RPMI7951 (cell line): ENCODE results near the gene SCGB2B2. TPM values are rescaled to one million over a fixed set of nuclear protein-coding genes. Genes with fewer than 3 reads are reported as not detected.
"Not testable (repeated sequence)": the region's sequence is repeated elsewhere in the genome, so short reads cannot be mapped to it uniquely, and the experiment has no call there.

Experiments
- DNase-seq: peaks from one replicate; pipeline ENCODE4 v3.0.0-alpha.2; 2012; ENCODE audit warnings: low read depth
- total RNA-seq: library from RNA; depleted of rRNA; stranded (reverse); fragments of >200 nt; shearing (Covaris generic); gene quantifications from 2 replicates; pipeline ENCODE4 v1.2.3, GENCODE V29; 2014; rRNA removed

SCGB2B2 gene, protein sequence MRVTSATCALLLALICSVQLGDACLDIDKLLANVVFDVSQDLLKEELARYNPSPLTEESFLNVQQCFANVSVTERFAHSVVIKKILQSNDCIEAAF
- not detected in 2 replicates for total RNA-seq

GRCh38 chr19:34676697-34677385, at the start of gene SCGB2B2:
Gene SCGB2B2, minus strand, starts transcription at chr19:34677159. Its CDS starts 82,596 bp downstream, at chr19:34594563.
- DNase-seq: no peak

GRCh38 chr19:34725400-34725799, 48.4 kb upstream of the SCGB2B2 start:
- no peak for DNase-seq

DNA sequence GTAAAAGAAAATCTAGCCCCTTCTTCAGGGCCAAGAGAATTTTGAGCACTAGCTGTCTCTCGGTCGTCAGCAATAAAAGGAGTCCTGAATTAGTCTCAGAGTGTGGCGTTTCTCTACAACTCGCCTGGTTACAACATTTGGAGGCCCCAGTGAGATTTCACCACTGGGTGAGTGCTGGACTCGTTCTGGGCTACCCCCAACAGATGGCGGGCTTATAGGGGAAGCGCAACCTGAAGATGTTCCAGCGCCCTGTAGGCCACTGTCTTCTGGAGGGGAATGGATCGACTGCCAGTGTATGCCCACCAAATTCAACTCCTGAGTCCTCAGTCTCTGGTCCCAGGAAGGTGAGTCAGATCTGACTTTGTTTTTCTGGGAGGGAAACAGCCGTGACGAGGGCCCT, 45.4 kb upstream of the SCGB2B2 start:
- peak; percentile 6 for DNase-seq

DNA sequence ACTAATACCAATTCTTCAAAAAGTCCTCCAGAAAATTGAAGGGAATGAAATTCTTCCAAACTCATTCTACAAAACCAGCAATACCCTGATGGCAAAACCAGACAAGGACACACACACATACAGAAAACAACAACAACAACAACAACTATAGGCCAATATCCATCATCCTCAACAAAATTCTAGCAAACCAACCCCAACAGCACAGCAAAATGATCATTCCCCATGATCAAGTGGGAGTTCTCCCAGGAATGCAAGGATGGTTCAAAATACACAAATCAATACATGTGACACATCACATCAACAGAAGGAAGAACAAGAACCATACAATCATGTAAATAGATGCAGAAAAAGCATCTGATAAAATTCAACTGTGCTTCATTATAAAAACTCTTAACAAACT, 38.4 kb upstream of the SCGB2B2 start:
- no peak for DNase-seq

GRCh38 chr19:34713262-34713637, 36.3 kb upstream of the SCGB2B2 start:
- DNase-seq: no peak

GRCh38 chr19:34712395-34713261, 35.7 kb upstream of the SCGB2B2 start:
- peak; percentile 77 for DNase-seq

DNA sequence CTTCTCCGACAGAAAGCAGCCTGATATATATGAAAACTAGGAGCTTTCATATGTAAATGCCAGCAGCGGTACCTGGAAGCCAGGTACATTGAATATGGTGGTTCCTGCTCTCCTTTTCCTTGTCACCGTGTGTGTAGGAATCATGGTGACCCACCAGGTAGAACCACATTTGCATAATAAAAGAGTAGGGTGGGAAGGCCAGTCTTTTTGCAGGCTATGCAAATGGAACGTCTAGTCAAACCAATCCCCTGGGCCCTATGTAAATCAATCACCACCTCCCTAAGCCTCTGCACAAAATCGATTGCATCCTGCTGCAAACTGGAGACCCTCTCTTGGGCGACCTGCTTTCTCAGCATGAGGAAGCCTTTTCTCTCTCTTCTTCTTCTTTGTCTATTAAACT, 34.9 kb upstream of the SCGB2B2 start:
- DNase-seq: no peak

- DNase-seq: no peak
These were observed 30.7 kb upstream of the SCGB2B2 start for GRCh38 chr19:34707661-34708060.

GRCh38 chr19:34692549-34692948, 15.6 kb upstream of the SCGB2B2 start:
- no peak for DNase-seq

DNA sequence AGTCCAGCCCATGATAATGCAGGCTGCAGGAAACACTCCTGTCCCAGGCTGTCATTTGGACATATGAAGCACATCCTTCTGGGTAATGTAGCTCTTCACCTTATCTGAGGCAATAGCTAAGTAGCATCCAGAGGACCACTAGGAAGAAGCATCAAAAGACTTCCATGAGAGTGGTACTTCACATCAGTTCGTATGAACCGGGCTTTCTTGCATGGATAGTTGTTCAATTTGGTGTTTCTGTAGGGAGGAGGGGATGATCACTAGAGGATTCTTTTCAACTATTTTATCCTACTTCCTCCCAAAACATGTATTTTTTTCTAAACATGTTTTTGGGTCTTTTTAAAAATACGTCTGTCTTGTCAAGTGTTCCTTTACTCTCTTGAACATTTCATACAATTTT, 13.4 kb upstream of the SCGB2B2 start:
- DNase-seq: no peak

DNA sequence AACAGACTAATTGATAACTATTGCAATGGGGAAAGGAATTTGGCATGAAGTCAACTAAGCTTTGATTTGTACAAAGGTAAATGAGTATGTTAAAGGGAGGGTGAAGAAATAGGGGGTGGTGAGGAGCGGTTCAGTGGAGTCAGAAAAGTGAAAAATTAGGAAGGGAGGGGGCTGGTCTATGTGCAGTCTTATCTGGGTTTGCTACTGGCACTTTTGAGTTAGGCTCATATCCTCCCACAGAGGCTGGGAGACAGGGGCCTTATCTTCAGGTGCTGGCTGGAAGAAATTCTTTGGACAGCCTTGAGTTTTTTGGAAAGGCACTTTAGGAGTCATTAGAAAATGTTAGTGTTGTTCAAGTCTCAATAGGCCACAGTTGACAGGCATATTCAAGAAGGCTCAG, 11.6 kb upstream of the SCGB2B2 start:
- DNase-seq: no peak

- DNase-seq: no peak
These were observed 10.4 kb upstream of the SCGB2B2 start for GRCh38 chr19:34687348-34687747.

- DNase-seq: no peak
These were observed 9.5 kb upstream of the SCGB2B2 start for GRCh38 chr19:34686455-34686854.

DNA sequence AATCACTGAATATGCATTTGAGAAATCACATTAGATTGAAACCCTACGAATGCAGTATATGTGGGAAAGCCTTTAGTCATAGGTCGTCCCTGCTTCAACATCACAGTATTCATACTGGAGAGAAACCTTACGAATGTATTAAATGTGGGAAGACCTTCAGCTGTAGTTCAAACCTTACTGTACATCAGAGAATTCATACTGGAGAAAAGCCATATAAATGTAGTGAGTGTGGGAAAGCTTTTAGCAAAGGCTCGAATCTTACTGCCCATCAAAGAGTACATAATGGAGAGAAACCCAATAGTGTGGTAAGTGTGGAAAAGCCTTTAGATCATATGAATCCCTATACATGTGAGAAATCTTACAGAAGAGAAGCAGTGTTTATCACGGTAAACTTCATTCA, 8.3 kb upstream of the SCGB2B2 start:
- not testable (repeated sequence) for DNase-seq

DNA sequence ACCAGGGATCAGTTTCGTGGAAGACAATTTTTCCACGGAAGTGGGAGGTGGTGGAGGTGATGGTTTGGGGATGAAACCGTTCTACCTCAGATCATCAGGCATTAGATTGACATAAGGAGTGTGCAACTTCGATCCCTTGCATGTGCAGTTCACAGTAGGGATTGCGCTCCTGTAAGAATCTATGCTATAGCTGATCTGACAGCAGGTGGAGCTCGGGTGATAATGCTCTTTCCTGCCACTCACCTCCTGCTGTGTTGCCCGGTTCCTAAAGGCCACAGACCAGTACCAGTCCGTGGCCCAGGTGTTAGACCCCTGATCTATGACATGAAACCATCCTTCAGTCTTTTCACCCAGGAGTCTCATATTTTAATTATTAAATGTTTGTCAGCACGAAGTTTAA, 4.5 kb upstream of the SCGB2B2 start:
- no peak for DNase-seq

- no peak for DNase-seq
These were observed 1.5 kb upstream of the SCGB2B2 start for GRCh38 chr19:34678421-34678820.

GRCh38 chr19:34678085-34678412, 1.1 kb upstream of the SCGB2B2 start:
- DNase-seq: no peak

DNA sequence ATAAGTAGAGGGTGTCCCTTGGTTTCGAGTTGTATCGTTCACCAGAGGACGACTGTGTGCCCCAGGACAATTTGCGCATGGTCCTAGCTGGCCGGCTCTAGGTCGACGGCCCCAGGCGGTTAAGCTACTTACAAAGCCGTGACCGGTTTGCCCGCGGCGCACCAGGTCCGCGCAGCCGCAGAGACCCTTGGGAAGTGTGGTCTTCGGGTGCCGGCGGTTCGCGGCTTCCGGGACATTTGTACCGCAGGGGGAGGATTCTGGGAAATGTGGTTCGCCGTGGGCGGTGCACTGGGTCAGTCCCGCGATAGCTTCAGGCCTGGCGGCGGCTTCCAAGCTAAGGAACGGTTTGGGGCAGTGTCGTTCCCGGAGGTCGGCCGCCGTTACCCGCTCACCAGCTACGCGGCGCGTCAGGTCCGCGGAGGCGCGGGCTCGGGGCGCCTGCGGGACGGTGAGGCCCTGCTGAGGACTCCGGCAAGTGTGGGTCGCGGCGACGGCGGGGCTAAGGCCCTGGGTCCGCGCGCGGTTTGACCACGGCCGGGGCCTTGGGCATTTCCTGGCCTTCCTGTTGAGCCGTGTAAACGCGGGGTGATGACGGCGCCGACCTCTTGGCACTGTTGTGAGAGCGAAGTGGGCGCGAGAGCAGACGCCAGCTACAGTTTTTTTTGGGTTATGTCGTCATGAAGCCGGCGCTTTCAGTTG, 576 bp upstream of the SCGB2B2 start, which contains the start of gene ZNF302:
Gene ZNF302, plus strand, starts transcription at position 293 of the 699 bp plus-strand sequence. CDS start 1,127 bp downstream, outside the sequence.
- peak; percentile 97 for DNase-seq

GRCh38 chr19:34675919-34676318, 1.0 kb downstream of the SCGB2B2 start:
- DNase-seq: no peak

DNA sequence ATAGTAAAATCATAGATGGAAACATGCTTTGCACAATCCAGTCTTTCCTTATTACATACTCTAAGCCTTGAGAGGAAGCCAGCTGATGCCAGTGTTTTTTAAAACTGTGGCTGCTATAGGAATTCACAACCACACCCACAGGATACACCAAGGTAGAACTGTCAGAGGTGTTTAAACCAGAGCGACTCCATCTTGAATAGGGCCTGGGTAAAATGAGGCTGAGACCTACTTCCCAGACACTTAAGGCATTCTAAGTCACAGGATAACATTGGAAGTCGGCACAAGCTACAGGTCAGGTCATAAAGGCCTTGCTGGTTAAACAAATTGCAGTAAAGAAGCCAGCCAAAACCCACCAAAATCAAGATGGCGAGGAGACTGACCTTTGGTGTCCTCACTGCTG, 1.7 kb downstream of the SCGB2B2 start:
- DNase-seq: no peak

- DNase-seq: no peak
These were observed 3.4 kb downstream of the SCGB2B2 start for GRCh38 chr19:34673590-34673989.

- DNase-seq: no peak
These were observed 5.0 kb downstream of the SCGB2B2 start for GRCh38 chr19:34671972-34672371.
